ENCODE measurements around the gene RBM19. TPM values are rescaled to one million over a fixed set of nuclear protein-coding genes. Genes with fewer than 3 reads are reported as not detected.

Gene RBM19
- total and polyA plus RNA-seq, 2 donors (not counting 3 experiments of a cell fraction or from before 2014, with no cell fraction given): 13.2 to 34.4 TPM

- Histone ChIP-seq H3K27me3 (ENCODE audit: control insufficient read depth in 2 of 2, insufficient read depth in 2 of 2, low read length in 2 of 2) (no peaks in the 10 kb centered on the region), H3K4me3 (replicated peaks in 1 of 3; ENCODE audit: insufficient read depth in 1 of 3, low read depth in 1 of 3, low read length in 3 of 3) (no peak overlapping the region), H3K4me1 (ENCODE audit: control insufficient read depth, extremely low read depth, insufficient read depth, low read length) (no peaks in the 10 kb centered on the region), H3K27ac (ENCODE audit: insufficient read depth, low read depth, low read length) (no peak overlapping the region), H3K9ac (replicated peaks; ENCODE audit: extremely low read depth, insufficient read depth, low read length) (no peak overlapping the region), H2AFZ (ENCODE audit: low read depth, low read length) (no peak overlapping the region), H3K36me3 (ENCODE audit: control insufficient read depth in 2 of 2, extremely low read depth in 1 of 2, insufficient read depth in 2 of 2, low read length in 2 of 2) (no peaks in the 10 kb centered on the region), H3K9me3 (replicated peaks; ENCODE audit: control insufficient read depth, insufficient read depth, low read length) (no peaks in the 10 kb centered on the region), H3K79me2 (ENCODE audit: control insufficient read depth, insufficient read depth, low read length) (no peaks in the 10 kb centered on the region), H3K9me1 (replicated peaks; ENCODE audit: control insufficient read depth, extremely low read depth, insufficient read depth, low read length) (no peaks in the 10 kb centered on the region), H4K20me1 (replicated peaks; ENCODE audit: control insufficient read depth, extremely low read depth, insufficient read depth, low read length) (no peaks in the 10 kb centered on the region), H3K4me2 (ENCODE audit: insufficient read depth, low read length) (no peak overlapping the region)
- POLR2A ChIA-PET: no interaction called here
- BruUV-seq (replicated peaks): no TSS peak
- DNase-seq (ENCODE audit: low read depth, low spot score): no peak
- intact Hi-C loops (cut with micrococcal nuclease) (no loop called here), dilution Hi-C loops (cut with MboI; ENCODE audit: extremely low pct_ligation_motif_present, low sequenced_read_pairs) (no loop called here)
- no peak for FAIRE-seq
- no peak for TF ChIP-seq MYC (IDR thresholded peaks at IDR 0.05; ENCODE audit: low read depth, low read length)
- no peak for TF ChIP-seq FOS (IDR thresholded peaks at IDR 0.05; ENCODE audit: borderline replicate concordance, insufficient read depth, low read length)
- TF ChIP-seq EZH2 (IDR thresholded peaks at IDR 0.05; ENCODE audit: borderline replicate concordance, low read depth, low read length, severe bottlenecking): no peak
- TF ChIP-seq CTCF (IDR thresholded peaks at IDR 0.05; ENCODE audit: extremely low read depth in 1 of 2, insufficient read depth in 1 of 2, low read depth in 1 of 2, low read length in 2 of 2): no peak
- TF ChIP-seq MAX (IDR thresholded peaks at IDR 0.05; ENCODE audit: insufficient read depth, insufficient read length): no peak
- TF ChIP-seq POLR2AphosphoS5 (IDR thresholded peaks at IDR 0.05; ENCODE audit: insufficient read depth, low read depth, low read length): no peak
- CTCF ChIA-PET: no interaction called here
Measured at GRCh38 chr12:113802966-113803758, 163.0 kb downstream of the RBM19 start.

All from endothelial cell of umbilical vein (primary cell).